Peyer's patch (tissue), 4 donors: ENCODE data around the gene STAT5B. TPM values are rescaled to one million over a fixed set of nuclear protein-coding genes. Genes with fewer than 3 reads are reported as not detected.

Experiments
- DNase-seq, 3 donors: peaks; one replicate each; pipeline ENCODE4 v3.0.0-alpha.2; 2017 to 2019
- H3K27ac ChIP-seq, 4 donors: fragments of 200-600 bp; sonication (generic); one replicate each; pipeline ENCODE4 v1.5.1; 2016 to 2019
- H3K27me3 ChIP-seq, 2 donors: fragments of 200-600 bp; sonication (generic); one replicate each; pipeline ENCODE4 v1.5.1; 2019
- H3K36me3 ChIP-seq, 3 donors: fragments of 200-600 bp; sonication (generic); one replicate each; pipeline ENCODE4 v1.5.1; 2016 to 2019
- H3K4me1 ChIP-seq, 4 donors: fragments of 200-600 bp; sonication (generic); one replicate each; pipeline ENCODE4 v1.5.1; 2016 to 2019
- H3K4me3 ChIP-seq, 4 donors: fragments of 200-600 bp; sonication (generic); 1 replicate in 3 of 4; 2 replicates in 1 of 4; pipeline ENCODE4 v1.5.1; 2016 to 2019; ENCODE audit warnings: mild to moderate bottlenecking in 1 of 4
- H3K9me3 ChIP-seq, 4 donors: fragments of 200-600 bp; sonication (generic); one replicate each; pipeline ENCODE4 v1.5.1; 2016 to 2019; ENCODE audit warnings: mild to moderate bottlenecking in 1 of 4
- POLR2A ChIP-seq, 2 donors: fragments of 450-650 bp; IDR thresholded peaks; one replicate each; pipeline ENCODE4 v1.5.1; 2017; ENCODE audit warnings: antibody characterized with exemption in 2 of 2, mild to moderate bottlenecking in 2 of 2, moderate library complexity in 2 of 2
- total RNA-seq, 4 donors: library from RNA; depleted of rRNA; stranded (reverse); fragments of >200 nt; gene quantifications; one replicate each; pipeline ENCODE4 v1.1.0, GENCODE V29; 2016
- TF ChIP-seq, protein P1 (sequence below), 6 experiments: fragments of 450-650 bp in 4 of 6; fragments of 200-600 bp in 2 of 6; sonication (generic) in 1 of 6; IDR thresholded peaks; one replicate each; pipeline ENCODE4 v1.5.1; 2017 to 2019; ENCODE audit warnings: antibody characterized with exemption in 6 of 6, mild to moderate bottlenecking in 3 of 6, moderate library complexity in 1 of 6

The STAT5B gene
- total RNA-seq, 4 donors from 2014 or later = 36.3 to 128 (median 68.1) TPM

DNA sequence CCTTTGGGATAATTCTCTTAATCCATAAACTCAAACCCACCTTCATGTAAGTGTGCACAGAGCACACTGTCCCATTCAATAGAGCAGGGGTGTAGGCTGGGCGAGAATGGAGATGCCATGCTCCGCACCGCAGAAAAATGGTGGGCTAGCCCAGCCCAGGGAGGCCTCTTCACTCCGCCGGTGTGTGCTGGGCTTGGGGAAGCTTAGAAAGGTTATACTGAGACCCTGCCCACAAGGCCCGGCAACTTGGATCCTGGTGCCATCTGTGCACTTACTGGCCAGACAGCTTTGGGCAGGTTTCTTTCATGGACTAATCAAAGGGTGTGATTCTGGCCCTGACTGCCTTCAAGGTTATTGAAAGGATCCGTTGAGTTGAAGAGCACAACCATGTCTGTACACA, 8.4 kb upstream of the STAT5B start:
- Histone ChIP-seq H3K27me3 (no peaks in the 10 kb centered on the region), H3K9me3 (no peaks in the 10 kb centered on the region), H3K4me3 (no peak overlapping the region), H3K4me1 (peaks cover 0 to 30% (median 7%) of the 10 kb centered on the region in 4 donors), H3K27ac (no peak overlapping the region), H3K36me3 (no peaks in the 10 kb centered on the region)
- DNase-seq = peak in 1 of 3 donors; percentile 42
- TF ChIP-seq, protein P1, sequence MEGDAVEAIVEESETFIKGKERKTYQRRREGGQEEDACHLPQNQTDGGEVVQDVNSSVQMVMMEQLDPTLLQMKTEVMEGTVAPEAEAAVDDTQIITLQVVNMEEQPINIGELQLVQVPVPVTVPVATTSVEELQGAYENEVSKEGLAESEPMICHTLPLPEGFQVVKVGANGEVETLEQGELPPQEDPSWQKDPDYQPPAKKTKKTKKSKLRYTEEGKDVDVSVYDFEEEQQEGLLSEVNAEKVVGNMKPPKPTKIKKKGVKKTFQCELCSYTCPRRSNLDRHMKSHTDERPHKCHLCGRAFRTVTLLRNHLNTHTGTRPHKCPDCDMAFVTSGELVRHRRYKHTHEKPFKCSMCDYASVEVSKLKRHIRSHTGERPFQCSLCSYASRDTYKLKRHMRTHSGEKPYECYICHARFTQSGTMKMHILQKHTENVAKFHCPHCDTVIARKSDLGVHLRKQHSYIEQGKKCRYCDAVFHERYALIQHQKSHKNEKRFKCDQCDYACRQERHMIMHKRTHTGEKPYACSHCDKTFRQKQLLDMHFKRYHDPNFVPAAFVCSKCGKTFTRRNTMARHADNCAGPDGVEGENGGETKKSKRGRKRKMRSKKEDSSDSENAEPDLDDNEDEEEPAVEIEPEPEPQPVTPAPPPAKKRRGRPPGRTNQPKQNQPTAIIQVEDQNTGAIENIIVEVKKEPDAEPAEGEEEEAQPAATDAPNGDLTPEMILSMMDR (IDR thresholded peaks at IDR 0.05) = no peak
- TF ChIP-seq POLR2A (IDR thresholded peaks at IDR 0.05) = no peak

DNA sequence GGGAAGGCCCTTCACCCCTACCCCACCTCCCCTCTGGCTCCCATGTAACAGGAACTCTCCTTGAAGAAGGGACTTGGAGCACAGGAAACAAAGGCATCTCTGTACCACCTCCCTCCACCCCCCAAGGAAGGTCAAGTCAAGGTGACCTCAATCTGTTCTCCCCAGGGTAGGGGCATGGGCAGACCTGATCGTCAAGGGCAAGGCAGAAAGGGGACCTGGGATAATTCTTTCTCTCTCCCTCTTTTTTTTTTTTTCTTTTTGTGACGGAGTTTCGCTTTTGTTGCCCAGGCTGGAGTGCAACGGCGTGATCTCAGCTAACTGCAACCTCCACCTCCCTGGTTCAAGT, 7.8 kb upstream of the STAT5B start:
- Histone ChIP-seq H3K4me1 (peaks cover 0 to 24% (median 5%) of the 10 kb centered on the region in 4 donors), H3K9me3 (no peaks in the 10 kb centered on the region), H3K4me3 (no peak overlapping the region), H3K27me3 (no peaks in the 10 kb centered on the region), H3K27ac (no peak overlapping the region), H3K36me3 (no peaks in the 10 kb centered on the region)
- DNase-seq = no peak
- TF ChIP-seq, protein P1 (IDR thresholded peaks at IDR 0.05) = no peak
- no peak for TF ChIP-seq POLR2A (IDR thresholded peaks at IDR 0.05)

DNA sequence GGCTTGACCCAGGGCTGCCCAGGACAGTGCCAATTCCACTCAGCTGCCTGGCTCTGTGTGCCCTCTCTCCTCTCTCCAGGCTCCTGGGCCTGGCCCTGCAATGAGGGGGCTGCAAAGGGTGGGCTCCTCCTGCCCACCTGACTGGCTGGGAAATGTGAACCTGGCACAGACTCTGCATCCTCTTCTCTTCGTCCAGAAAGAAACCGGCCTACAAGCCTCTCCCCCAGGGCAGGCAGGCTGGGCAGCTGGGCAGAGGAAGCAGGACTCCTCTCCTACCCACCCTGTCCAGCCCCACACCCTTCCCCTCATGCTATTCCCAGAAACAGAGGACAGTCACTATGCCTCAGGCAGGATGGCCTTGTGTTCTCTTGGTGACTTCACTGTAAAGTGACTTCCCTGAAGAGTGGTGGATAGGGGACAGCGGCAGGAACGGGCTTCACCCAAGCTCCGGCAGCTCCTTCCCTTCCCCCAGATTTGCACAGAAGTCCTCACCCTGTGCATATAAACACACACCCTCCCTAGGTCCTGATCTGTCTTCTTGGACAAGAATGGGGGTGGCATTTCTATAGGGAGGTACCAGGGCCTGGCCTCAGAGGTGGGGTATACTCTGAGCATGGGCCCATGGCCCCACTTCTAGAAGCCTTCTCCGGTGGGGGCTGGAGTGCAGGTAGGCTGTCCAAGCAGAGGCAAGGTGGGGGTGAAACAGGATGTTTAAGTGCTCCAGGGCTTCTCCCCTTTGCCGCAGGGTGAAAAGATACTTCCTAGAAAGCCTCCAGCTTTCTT, 7.2 kb upstream of the STAT5B start:
- no peaks in the 10 kb centered on the region for H3K36me3 ChIP-seq
- H3K27me3 ChIP-seq = no peaks in the 10 kb centered on the region
- H3K4me1 ChIP-seq = peaks cover 0 to 20% (median 5%) of the 10 kb centered on the region in 4 donors
- H3K27ac ChIP-seq = no peak overlapping the region
- DNase-seq = peak in 1 of 3 donors; percentile 33
- H3K9me3 ChIP-seq = no peaks in the 10 kb centered on the region
- no peak overlapping the region for H3K4me3 ChIP-seq
- no peak for TF ChIP-seq POLR2A (IDR thresholded peaks at IDR 0.05)
- TF ChIP-seq, protein P1 (IDR thresholded peaks at IDR 0.05) = no peak

DNA sequence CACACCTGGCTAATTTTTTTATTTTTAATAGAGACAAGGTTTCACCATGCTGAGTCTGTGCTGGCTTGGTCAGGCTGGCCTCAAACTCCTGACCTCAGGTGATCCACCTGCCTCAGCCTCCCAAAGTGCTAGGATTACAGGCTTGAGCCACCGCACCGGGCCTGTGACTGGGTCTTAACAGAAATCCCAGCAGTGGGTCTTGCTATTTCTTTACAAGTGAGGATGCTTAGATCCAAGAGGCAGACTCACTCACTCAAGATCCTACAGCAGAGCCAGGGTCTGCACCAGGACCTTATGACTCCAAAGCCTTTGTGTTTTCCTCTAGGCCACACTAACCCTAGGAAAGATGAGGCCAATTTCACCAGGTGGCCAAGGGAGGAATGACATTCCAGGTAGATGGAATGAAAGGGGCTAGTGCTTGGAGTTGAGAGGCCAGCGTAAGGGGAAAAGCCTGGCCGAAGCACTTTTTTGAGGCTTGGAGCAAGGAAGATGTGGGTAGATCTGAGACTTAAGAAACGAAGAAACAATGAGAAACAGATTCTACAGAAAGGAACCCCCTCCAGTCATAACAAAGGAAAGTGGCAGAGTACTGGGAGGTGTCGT, 6.4 kb upstream of the STAT5B start:
- TF ChIP-seq POLR2A (IDR thresholded peaks at IDR 0.05) = no peak
- TF ChIP-seq, protein P1 (IDR thresholded peaks at IDR 0.05) = no peak
- H3K36me3 ChIP-seq = no peaks in the 10 kb centered on the region
- H3K4me3 ChIP-seq = no peak overlapping the region
- DNase-seq = peak in 1 of 3 donors; percentile 35
- H3K27me3 ChIP-seq = no peaks in the 10 kb centered on the region
- H3K27ac ChIP-seq = no peak overlapping the region
- peaks cover 0 to 18% (median 5%) of the 10 kb centered on the region in 4 donors for H3K4me1 ChIP-seq
- H3K9me3 ChIP-seq = no peaks in the 10 kb centered on the region

DNA sequence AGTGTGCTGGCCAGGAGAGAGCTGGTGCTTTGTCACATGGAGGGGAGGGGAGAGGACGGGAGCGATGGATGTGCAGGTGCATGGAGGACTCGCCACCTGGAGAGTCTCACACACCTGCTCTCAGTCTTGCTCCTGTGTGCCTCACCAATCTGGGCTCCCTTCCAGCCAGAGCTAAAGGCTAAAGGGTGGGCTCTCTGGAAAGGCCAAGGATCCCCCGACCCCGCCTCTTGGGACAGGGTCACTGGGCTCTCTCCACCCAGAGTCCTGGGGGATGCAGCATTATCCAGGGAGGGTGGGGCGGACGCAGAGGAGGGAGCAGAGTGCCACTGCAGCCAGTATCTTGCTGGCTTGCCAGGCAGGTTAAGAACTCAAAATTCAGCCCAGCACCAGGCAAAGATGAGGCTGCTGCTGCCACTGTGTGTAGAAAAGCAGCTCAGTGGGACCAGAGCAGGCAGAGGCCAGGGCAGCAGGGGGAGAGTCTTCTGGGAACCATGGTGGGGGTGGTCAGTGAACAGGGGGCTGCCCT, 5.4 kb upstream of the STAT5B start:
- no peaks in the 10 kb centered on the region for H3K27me3 ChIP-seq
- no peak overlapping the region for H3K27ac ChIP-seq
- no peaks in the 10 kb centered on the region for H3K36me3 ChIP-seq
- no peak overlapping the region for H3K4me3 ChIP-seq
- H3K4me1 ChIP-seq = peaks cover 0 to 15% (median 6%) of the 10 kb centered on the region in 4 donors
- TF ChIP-seq, protein P1 (IDR thresholded peaks at IDR 0.05) = no peak
- no peak for TF ChIP-seq POLR2A (IDR thresholded peaks at IDR 0.05)
- peak in 1 of 3 donors; percentile 44 for DNase-seq
- no peaks in the 10 kb centered on the region for H3K9me3 ChIP-seq
